ENCODE data around the gene NOTCH2. TPM values are rescaled to one million over a fixed set of nuclear protein-coding genes. Genes with fewer than 3 reads are reported as not detected.

The NOTCH2 gene
- total and polyA plus RNA-seq, 9 of the 15 experiments (the other 6 are each of a cell fraction or from before 2014, with no cell fraction given): 0.04 to 1.2 (median 0.28) TPM; not detected in 1

DNA sequence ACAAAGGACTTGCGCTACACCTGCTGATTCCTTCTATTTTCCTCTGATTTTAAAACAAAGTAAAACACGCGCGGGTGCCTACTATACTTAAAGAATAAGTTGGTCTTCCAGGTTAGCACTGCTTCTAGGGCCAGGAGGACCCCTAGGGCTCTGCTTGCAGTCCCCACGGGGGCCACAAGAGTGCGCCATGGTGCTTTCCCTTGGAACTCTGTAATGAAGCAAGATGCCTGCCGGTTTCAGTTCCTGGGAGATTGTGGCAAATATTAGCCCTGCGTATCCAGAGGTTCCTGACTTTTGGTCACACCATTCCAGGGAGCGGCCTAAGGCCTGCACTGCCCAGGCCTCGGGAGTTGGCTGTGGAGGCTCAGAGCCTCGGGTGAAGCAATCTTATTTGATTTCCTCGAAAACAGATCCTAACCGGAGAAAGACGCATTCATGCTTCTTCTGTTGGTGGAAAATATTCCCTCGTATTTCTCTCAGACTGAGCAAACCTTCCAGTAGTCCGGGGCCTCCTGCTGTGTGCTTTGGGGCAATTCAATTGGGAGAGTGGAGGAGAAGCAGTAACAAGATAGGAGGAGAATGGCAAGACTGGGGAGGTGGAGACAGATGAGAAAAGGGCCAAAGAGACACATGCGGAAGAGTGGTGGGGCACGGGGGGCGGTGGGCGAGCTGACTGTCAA lies 198.4 kb downstream of the NOTCH2 start (continued):
- TF ChIP-seq CEBPG (CRISPR knock-in tag; IDR thresholded peaks at IDR 0.05) (peak; percentile 52; the same call in 1 of the 2 replicates), CEBPG (tag; conservative IDR thresholded peaks at IDR 0.05 in 1 of 2, IDR thresholded peaks at IDR 0.05 in 1 of 2) (peak; percentile 69 to 90), ZNF324 (CRISPR knock-in tag; IDR thresholded peaks at IDR 0.05) (no peak), ETS1 (conservative IDR thresholded peaks at IDR 0.05; ENCODE audit: control insufficient read depth, low read depth, low read length) (no peak), XRCC5 (IDR thresholded peaks at IDR 0.05; ENCODE audit: low read depth, low read length) (peak; percentile 49; the same call in 1 of the 2 replicates), BRD9 (IDR thresholded peaks at IDR 0.05; ENCODE audit: low read depth, partially characterized antibody) (no peak), ELF1 (tag; IDR thresholded peaks at IDR 0.05) (no peak), PRPF4 (IDR thresholded peaks at IDR 0.05; ENCODE audit: insufficient read depth, low read depth, low read length, poor library complexity, severe bottlenecking) (no peak), TRIM28 (IDR thresholded peaks at IDR 0.05) (no peak; the same call in 1 of the 2 replicates), MBD1 (CRISPR knock-in tag; IDR thresholded peaks at IDR 0.05) (peak; percentile 44; the same call in 1 of the 2 replicates), YY1 (IDR thresholded peaks at IDR 0.05; ENCODE audit: borderline replicate concordance in 1 of 3, control insufficient read depth in 1 of 3, extremely low read depth in 1 of 3, insufficient read depth in 3 of 3, insufficient read length in 1 of 3, insufficient replicate concordance in 2 of 3, low read depth in 1 of 3, low read length in 2 of 3) (peak in 2 of 3 experiments; percentile 19 to 70), CCAR2 (IDR thresholded peaks at IDR 0.05; ENCODE audit: low read depth, low read length) (no peak), GTF2A2 (tag; IDR thresholded peaks at IDR 0.05) (no peak), PHB2 (IDR thresholded peaks at IDR 0.05; ENCODE audit: low read depth) (no peak), ZNF644 (tag; IDR thresholded peaks at IDR 0.05; ENCODE audit: low read depth) (no peak), NCOA6 (IDR thresholded peaks at IDR 0.05) (no peak), MAZ (CRISPR knock-in tag; conservative IDR thresholded peaks at IDR 0.05 in 1 of 2, IDR thresholded peaks at IDR 0.05 in 1 of 2) (peak in 1 of 2 experiments; percentile 61; a peak in 2 of 4 replicates), CC2D1A (IDR thresholded peaks at IDR 0.05) (peak; percentile 51; the same call in 1 of the 2 replicates), HDAC2 (IDR thresholded peaks at IDR 0.05) (no peak), ZBTB9 (CRISPR knock-in tag; IDR thresholded peaks at IDR 0.05) (no peak), SMC3 (conservative IDR thresholded peaks at IDR 0.05; ENCODE audit: insufficient read depth, low read depth, low read length) (peak; percentile 90)
- TF ChIP-seq, protein P1, sequence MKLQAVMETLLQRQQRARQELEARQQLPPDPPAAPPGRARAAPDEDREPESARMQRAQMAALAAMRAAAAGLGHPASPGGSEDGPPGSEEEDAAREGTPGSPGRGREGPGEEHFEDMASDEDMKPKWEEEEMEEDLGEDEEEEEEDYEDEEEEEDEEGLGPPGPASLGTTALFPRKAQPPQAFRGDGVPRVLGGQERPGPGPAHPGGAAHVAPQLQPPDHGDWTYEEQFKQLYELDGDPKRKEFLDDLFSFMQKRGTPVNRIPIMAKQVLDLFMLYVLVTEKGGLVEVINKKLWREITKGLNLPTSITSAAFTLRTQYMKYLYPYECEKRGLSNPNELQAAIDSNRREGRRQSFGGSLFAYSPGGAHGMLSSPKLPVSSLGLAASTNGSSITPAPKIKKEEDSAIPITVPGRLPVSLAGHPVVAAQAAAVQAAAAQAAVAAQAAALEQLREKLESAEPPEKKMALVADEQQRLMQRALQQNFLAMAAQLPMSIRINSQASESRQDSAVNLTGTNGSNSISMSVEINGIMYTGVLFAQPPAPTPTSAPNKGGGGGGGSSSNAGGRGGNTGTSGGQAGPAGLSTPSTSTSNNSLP (IDR thresholded peaks at IDR 0.05; ENCODE audit: borderline replicate concordance, low read depth, low read length): peak; percentile 38; the same call in 1 of the 2 replicates

Data from K562 (cell line).